Hematopoietic multipotent progenitor cell treated with erythropoietin and hydrocortisone succinate and interleukin-3 and kit ligand, for 15 days (in vitro differentiated cells): ENCODE data around the gene CNTNAP2.

ENCODE experiments used
- DNase-seq: peaks from one replicate; pipeline ENCODE4 v3.0.0-alpha.2; 2015; ENCODE audit warnings: low spot score

CNTNAP2 gene

DNA sequence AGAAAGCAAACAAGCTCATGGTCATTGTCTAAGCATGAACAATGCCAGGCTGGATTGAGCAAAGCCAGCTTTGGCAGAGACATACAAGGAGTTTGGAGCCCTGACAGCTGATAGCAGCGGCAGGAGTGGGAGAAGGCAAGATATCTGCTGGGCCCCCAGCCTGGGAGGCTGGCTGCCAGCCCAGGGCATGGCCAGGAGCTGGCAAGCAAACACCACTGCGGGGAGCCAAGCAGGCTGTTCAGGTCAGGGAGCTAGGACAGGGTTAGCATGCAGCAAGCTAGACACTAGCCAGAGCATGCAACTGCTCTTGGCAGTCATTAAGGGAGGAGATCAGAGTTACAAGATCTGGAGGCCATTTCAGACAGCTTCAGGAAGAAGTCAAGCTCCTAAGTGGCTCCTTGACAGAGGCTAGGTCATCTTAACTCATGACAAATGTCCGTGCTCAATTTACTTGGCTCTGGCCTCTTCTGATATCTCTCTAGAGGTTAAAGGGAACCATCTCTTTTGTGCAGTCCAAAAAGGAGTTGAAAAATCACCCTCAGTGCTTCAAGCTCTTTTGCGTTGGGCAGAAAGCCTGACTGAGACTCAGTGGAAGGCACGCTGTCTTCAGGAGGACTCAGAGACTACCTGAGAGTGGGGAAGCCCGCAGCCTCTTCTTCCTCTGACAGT lies 2037.1 kb downstream of the CNTNAP2 start:
- no peak for DNase-seq

DNA sequence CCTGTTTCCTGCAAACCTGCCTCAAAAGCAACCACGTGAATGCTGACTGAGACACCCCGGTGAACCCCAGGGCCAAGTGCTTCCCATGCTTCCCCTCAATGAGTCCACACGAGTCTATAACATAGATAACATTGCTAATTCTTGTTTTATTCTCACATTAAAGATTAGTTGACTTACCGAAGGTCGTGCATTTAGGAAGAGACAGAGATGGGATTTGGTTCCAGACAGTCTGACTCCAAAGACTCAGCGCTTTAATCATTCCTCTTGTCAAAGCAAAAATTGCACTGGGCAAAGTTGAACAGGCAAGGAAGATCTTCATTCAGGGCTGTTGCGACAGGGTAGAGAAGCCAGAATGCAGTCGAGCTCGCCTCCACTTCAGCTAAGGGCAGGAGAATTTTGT lies 2038.4 kb downstream of the CNTNAP2 start:
- DNase-seq = no peak

- DNase-seq = no peak
Measured at GRCh38 chr7:148155826-148156225, 2039.2 kb downstream of the CNTNAP2 start.

DNA sequence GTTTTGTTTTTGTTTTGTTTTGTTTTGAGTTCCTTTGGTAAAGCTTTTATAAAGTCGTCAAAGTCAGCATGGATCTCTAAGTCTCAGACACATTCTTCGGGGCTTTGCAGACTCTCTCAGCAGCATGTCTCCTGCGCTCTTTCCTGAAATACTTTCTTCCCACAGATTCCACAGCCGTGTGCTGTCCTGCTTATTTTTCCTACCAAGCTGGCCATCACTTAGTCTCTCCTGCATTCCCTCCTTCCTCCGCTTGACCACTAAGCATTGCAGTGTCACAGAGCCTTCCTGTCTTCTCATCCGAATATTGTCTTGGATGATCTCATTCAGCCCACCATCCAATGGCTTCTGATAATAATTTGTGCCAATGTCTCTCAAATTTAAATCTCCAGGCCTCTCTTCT lies 2039.6 kb downstream of the CNTNAP2 start:
- no peak for DNase-seq

DNA sequence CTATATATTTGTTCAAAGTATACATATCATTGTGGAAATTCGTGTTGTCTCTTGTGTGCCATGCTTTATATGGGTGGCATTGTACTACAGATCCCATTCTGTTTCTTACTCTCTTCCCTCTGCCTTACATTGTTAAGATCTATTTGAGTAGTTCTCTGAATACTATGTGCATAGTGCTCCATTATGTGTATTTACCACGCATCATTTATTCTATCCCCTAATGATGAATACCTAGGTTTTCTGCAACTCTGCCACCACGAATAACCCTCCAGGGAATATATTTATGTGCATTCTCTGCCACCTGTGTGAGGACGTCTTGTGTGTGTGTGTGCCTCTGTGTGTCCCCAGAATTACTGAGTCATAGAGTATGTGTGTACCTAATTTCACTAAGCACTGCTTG lies 2042.7 kb downstream of the CNTNAP2 start:
- DNase-seq = no peak

GRCh38 chr7:148161776-148162175 lies 2045.2 kb downstream of the CNTNAP2 start:
- no peak for DNase-seq

GRCh38 chr7:148162808-148163207 lies 2046.2 kb downstream of the CNTNAP2 start:
- DNase-seq = no peak

DNA sequence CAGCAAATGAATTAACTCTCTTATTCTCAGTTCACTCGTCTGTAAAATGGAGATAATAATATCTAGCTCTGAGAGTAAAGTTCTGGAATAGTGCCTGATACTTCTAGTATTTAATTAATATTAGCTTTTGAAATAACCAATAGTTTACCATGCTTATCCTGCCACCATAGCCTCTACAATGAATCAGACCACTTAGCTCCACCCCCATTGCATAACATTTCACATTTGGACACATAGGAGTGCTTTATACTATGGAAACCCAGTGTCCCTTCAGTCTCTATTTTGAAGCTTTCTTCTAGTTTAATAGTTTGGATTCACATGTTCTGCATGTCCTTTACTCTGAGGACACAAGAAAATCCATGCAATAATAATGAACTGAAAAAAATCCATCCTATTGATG lies 2046.6 kb downstream of the CNTNAP2 start:
- no peak for DNase-seq

GRCh38 chr7:148172920-148173319 lies 2056.3 kb downstream of the CNTNAP2 start:
- no peak for DNase-seq

DNA sequence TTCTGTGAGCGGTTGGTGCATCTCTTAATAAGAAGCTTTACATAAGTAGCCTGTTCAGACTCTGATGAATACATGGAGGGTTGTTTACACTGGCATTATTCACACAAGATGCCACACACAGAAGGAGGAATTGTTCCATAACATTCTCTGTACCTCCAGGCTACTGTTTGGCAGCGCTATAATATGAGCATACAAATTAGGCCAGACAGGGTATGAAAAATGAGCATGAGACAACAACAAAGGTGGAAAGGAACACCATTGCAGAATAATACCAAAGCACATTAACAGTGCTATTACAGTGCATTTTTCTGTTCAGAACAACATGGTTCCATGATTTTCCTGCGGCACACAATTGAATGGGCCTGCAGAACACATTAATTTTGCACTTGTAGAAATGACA lies 2056.8 kb downstream of the CNTNAP2 start:
- DNase-seq = no peak

DNA sequence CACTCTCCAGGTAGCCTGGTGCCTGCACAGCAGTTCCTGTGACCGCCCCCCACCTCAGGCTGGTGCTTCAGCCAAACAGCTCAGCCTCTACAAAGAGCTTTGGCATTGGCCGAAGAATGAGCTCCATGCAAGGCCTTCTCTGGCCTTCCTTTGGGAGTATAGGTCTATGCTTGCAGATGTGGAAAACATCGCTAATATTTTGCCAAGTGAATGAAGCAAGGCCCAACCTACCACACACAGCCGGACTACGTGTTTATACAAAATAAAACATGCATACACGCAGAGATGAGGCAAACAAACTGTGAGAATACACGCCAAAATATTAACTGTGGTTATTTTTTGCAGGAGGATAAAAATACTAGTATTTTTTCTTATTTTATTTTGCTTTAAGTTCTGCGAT lies 2057.8 kb downstream of the CNTNAP2 start:
- DNase-seq = no peak

GRCh38 chr7:148175512-148175911 lies 2058.9 kb downstream of the CNTNAP2 start:
- DNase-seq = no peak

GRCh38 chr7:148177972-148178371 lies 2061.4 kb downstream of the CNTNAP2 start:
- no peak for DNase-seq

DNA sequence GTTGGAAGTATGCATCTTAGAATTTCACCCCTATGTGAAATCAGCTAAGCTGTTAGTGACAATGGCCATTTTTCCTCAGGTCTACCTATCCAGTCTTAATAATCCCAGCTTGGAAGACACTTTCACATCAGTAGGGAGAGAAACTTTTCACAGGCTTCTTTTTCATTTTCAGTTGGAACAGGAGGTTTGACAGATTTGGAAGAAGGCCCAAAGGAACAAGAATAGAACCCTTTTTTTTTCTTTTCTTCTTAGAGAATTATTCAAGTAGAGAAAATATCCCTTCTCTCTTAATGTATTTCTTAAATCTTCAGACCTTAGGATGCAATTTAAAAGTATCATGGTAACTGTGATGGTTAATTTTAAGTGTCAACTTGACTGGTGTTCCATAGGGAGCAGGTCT lies 2063.5 kb downstream of the CNTNAP2 start:
- no peak for DNase-seq

DNA sequence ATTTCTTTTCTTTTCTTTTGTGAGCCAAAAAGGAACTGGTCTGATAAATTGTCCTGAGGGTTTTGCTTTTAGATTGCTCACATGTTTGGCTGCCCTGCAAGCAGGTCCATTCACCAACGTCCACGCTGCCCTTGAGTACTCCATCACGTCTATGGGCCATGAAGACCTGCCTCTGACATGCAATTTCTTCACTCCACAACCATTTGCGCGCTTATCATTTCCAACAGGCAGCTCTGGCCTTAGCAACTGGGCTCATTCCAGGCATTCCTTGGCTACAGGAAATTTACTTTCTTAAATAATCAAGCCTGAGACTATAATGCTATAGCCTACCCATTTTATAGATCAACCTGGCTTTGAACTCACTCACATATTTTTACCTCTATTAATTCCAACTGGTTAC lies 2065.7 kb downstream of the CNTNAP2 start:
- DNase-seq = no peak

DNA sequence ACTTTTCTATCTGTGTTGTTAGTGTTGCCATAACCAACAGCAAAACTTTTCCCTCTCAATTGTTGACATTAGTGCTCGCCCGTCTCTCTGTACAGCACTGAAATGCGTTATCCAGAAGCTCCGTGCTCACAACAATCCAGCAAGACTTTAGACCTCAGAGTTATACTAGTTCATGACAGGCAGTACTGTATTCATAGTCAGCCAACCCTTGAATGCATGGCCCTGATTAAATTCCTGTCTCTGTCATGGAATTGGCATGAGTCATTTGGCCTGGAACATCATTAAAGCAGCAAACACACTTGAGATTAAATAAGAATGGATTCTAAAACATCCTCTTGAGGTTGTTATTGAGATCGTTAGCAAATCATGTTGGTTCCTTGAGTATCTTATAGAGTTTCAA lies 2068.4 kb downstream of the CNTNAP2 start:
- no peak for DNase-seq

- no peak for DNase-seq
Measured at GRCh38 chr7:148187471-148187870, 2070.9 kb downstream of the CNTNAP2 start.

GRCh38 chr7:148191391-148192065 lies 2074.9 kb downstream of the CNTNAP2 start:
- DNase-seq = no peak

GRCh38 chr7:148192491-148192890 lies 2075.9 kb downstream of the CNTNAP2 start:
- no peak for DNase-seq

- DNase-seq = no peak
Measured at GRCh38 chr7:148201992-148202391, 2085.4 kb downstream of the CNTNAP2 start.

GRCh38 chr7:148204639-148205304 lies 2088.2 kb downstream of the CNTNAP2 start:
- no peak for DNase-seq

- DNase-seq = no peak
Measured at GRCh38 chr7:148209643-148210190, 2093.1 kb downstream of the CNTNAP2 start.

- no peak for DNase-seq
Measured at GRCh38 chr7:148210804-148211325, 2094.3 kb downstream of the CNTNAP2 start.
